ENCODE measurements around the gene SRRT.

The SRRT gene

DNA sequence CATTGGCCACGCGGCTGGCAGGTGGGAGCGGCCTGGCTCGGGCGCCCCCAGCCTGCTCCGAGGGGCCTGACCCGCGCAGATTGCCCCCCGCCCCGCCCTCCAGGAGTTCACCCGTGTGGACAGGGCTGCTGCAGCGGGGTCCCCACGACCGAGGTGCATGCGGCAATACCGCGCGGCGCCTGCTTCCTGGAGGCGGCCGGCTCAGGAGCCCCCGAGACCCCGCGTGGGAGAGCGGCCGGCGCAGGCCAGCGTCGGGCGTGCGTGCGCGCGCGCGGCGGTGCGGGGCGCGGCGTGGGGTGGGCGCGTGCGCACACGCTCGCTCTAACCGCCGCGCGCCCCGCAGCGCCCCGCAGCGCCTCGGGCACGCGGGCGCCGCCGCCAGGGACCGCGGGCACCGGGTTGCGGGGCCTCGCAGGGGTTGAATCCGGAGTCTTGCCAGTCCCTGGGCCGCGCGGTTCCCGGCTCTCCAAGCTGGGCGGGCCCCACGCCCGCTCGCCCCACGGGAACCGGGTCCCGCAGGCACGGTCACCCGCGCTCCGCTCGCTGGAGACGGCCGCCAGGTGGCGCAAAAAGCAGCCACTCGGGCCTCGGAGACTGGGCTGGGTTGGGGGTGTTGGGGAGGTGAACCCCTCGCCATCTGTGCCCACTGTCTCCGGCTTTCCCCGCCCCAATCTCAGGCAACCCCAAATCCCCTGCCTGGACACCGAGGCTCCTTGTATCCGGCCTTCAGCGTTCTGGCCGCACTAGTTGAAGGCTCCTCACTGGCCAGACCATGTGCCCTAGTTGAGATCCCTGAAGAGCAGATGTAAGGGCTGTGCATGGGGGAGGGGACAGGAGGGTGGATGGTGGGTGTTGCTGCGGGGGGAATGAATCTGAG is 22.1 kb downstream of the SRRT start:
- POLR2A ChIA-PET: no interaction called here
- Histone ChIP-seq H3K27ac (ENCODE audit: extremely low read depth, low read depth, low read length) (peak overlapping the region; percentile 50; the same call in 1 of the 2 replicates), H3K4me1 (ENCODE audit: control insufficient read depth, insufficient read depth, low read length) (no peaks in the 10 kb centered on the region; the same call in 1 of the 2 replicates), H3K4me3 (ENCODE audit: low read depth, low read length) (peak overlapping the region; percentile 20), H3K36me3 (ENCODE audit: control insufficient read depth in 2 of 2, insufficient read depth in 1 of 2, low read length in 2 of 2) (no peaks in the 10 kb centered on the region), H3K9me3 (ENCODE audit: control insufficient read depth, insufficient read depth, low read depth, low read length) (no peaks in the 10 kb centered on the region)
- CTCF ChIA-PET: interaction anchor here (3.0 kb wide), 1 partner anchor 162 kb away, joined by 27 read pairs; no protein-coding TSS in a partner anchor
- TF ChIP-seq ZNF664 (tag by site-specific recombination; IDR thresholded peaks at IDR 0.05) (no peak), ZNF23 (tag by site-specific recombination; IDR thresholded peaks at IDR 0.05; ENCODE audit: borderline replicate concordance) (no peak), GLIS2 (tag by site-specific recombination; IDR thresholded peaks at IDR 0.05) (peak; percentile 82; the same call in 1 of the 2 replicates), ZBTB8A (tag by site-specific recombination; IDR thresholded peaks at IDR 0.05) (peak; percentile 67; the same call in 1 of the 2 replicates), ZNF426 (tag by site-specific recombination; IDR thresholded peaks at IDR 0.05) (no peak), ZNF174 (tag by site-specific recombination; IDR thresholded peaks at IDR 0.05) (no peak), ZFHX2 (tag by site-specific recombination; conservative IDR thresholded peaks at IDR 0.05) (peak; percentile 51), ZNF658 (tag by site-specific recombination; IDR thresholded peaks at IDR 0.05) (no peak), ZNF394 (tag by site-specific recombination; IDR thresholded peaks at IDR 0.05; ENCODE audit: borderline replicate concordance) (no peak), YY2 (tag by site-specific recombination; IDR thresholded peaks at IDR 0.05) (no peak), ZFP37 (tag by site-specific recombination; IDR thresholded peaks at IDR 0.05) (no peak), SETDB1 (IDR thresholded peaks at IDR 0.05; ENCODE audit: insufficient read length, low read length) (no peak), ZBTB7A (tag by site-specific recombination; IDR thresholded peaks at IDR 0.05; ENCODE audit: low read depth) (no peak), ZXDB (tag by site-specific recombination; IDR thresholded peaks at IDR 0.05) (no peak), ZNF626 (tag by site-specific recombination; IDR thresholded peaks at IDR 0.05) (no peak), MZF1 (tag by site-specific recombination; IDR thresholded peaks at IDR 0.05; ENCODE audit: borderline replicate concordance) (no peak), KLF8 (tag by site-specific recombination; IDR thresholded peaks at IDR 0.05) (no peak; the same call in 1 of the 2 replicates), ZSCAN23 (tag by site-specific recombination; IDR thresholded peaks at IDR 0.05) (no peak), KLF1 (tag by site-specific recombination; IDR thresholded peaks at IDR 0.05) (no peak), YY1 (tag by site-specific recombination; IDR thresholded peaks at IDR 0.05) (no peak), ZNF214 (tag by site-specific recombination; IDR thresholded peaks at IDR 0.05; ENCODE audit: borderline replicate concordance) (no peak), ZNF391 (tag by site-specific recombination; IDR thresholded peaks at IDR 0.05; ENCODE audit: borderline replicate concordance, low read depth) (no peak), ZNF223 (tag by site-specific recombination; IDR thresholded peaks at IDR 0.05) (no peak), ZNF76 (tag by site-specific recombination; IDR thresholded peaks at IDR 0.05; ENCODE audit: borderline replicate concordance, low read depth) (peak; percentile 22; the same call in 1 of the 2 replicates), BCL11A (tag by site-specific recombination; IDR thresholded peaks at IDR 0.05; ENCODE audit: low read depth) (no peak), PRDM1 (tag by site-specific recombination; IDR thresholded peaks at IDR 0.05) (no peak)
- TF ChIP-seq, protein P1, sequence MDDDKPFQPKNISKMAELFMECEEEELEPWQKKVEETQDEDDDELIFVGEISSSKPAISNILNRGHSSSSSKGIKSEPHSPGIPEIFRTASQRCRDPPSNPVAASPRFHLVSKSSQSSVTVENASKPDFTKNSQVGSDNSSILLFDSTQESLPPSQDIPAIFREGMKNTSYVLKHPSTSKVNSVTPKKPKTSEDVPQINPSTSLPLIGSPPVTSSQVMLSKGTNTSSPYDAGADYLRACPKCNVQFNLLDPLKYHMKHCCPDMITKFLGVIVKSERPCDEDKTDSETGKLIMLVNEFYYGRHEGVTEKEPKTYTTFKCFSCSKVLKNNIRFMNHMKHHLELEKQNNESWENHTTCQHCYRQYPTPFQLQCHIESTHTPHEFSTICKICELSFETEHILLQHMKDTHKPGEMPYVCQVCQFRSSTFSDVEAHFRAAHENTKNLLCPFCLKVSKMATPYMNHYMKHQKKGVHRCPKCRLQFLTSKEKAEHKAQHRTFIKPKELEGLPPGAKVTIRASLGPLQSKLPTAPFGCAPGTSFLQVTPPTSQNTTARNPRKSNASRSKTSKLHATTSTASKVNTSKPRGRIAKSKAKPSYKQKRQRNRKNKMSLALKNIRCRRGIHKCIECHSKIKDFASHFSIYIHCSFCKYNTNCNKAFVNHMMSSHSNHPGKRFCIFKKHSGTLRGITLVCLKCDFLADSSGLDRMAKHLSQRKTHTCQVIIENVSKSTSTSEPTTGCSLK (tag by site-specific recombination; IDR thresholded peaks at IDR 0.05): no peak
- TF ChIP-seq, protein P2, sequence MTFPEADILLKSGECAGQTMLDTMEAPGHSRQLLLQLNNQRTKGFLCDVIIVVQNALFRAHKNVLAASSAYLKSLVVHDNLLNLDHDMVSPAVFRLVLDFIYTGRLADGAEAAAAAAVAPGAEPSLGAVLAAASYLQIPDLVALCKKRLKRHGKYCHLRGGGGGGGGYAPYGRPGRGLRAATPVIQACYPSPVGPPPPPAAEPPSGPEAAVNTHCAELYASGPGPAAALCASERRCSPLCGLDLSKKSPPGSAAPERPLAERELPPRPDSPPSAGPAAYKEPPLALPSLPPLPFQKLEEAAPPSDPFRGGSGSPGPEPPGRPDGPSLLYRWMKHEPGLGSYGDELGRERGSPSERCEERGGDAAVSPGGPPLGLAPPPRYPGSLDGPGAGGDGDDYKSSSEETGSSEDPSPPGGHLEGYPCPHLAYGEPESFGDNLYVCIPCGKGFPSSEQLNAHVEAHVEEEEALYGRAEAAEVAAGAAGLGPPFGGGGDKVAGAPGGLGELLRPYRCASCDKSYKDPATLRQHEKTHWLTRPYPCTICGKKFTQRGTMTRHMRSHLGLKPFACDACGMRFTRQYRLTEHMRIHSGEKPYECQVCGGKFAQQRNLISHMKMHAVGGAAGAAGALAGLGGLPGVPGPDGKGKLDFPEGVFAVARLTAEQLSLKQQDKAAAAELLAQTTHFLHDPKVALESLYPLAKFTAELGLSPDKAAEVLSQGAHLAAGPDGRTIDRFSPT (tag by site-specific recombination; IDR thresholded peaks at IDR 0.05): no peak; the same call in 1 of the 2 replicates
- TF ChIP-seq, protein P3, sequence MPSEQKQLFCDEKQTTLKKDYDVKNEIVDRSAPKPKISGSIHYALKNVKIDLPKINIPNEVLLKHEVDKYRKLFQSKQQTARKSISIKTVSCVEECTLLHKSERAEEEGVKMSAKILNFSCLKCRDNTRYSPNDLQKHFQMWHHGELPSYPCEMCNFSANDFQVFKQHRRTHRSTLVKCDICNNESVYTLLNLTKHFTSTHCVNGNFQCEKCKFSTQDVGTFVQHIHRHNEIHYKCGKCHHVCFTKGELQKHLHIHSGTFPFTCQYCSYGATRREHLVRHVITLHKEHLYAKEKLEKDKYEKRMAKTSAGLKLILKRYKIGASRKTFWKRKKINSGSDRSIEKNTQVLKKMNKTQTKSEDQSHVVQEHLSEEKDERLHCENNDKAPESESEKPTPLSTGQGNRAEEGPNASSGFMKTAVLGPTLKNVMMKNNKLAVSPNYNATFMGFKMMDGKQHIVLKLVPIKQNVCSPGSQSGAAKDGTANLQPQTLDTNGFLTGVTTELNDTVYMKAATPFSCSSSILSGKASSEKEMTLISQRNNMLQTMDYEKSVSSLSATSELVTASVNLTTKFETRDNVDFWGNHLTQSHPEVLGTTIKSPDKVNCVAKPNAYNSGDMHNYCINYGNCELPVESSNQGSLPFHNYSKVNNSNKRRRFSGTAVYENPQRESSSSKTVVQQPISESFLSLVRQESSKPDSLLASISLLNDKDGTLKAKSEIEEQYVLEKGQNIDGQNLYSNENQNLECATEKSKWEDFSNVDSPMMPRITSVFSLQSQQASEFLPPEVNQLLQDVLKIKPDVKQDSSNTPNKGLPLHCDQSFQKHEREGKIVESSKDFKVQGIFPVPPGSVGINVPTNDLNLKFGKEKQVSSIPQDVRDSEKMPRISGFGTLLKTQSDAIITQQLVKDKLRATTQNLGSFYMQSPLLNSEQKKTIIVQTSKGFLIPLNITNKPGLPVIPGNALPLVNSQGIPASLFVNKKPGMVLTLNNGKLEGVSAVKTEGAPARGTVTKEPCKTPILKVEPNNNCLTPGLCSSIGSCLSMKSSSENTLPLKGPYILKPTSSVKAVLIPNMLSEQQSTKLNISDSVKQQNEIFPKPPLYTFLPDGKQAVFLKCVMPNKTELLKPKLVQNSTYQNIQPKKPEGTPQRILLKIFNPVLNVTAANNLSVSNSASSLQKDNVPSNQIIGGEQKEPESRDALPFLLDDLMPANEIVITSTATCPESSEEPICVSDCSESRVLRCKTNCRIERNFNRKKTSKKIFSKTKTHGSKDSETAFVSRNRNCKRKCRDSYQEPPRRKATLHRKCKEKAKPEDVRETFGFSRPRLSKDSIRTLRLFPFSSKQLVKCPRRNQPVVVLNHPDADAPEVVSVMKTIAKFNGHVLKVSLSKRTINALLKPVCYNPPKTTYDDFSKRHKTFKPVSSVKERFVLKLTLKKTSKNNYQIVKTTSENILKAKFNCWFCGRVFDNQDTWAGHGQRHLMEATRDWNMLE (tag by site-specific recombination; conservative IDR thresholded peaks at IDR 0.05; ENCODE audit: low read depth): no peak

Measured in HEK293 (cell line).